ENCODE measurements around the gene PRDM16. TPM values are rescaled to one million over a fixed set of nuclear protein-coding genes. Genes with fewer than 3 reads are reported as not detected.

The PRDM16 gene
- total RNA-seq, 1 experiment from 2014 or later = 0.17 TPM

GRCh38 chr1:3281735-3282134 is 212.7 kb downstream of the PRDM16 start:
- Histone ChIP-seq H3K9ac (ENCODE audit: extremely low read depth, insufficient read length, low read length) (no peak overlapping the region), H3K9me3 (ENCODE audit: control insufficient read depth, low read depth, low read length) (no peaks in the 10 kb centered on the region), H2BK20ac (ENCODE audit: low read depth, low read length, poor library complexity, severe bottlenecking) (no peak overlapping the region), H2BK12ac (ENCODE audit: insufficient read length, low read depth, low read length) (no peak overlapping the region), H4K91ac (ENCODE audit: insufficient read length, low read depth, low read length) (no peak overlapping the region), H4K5ac (ENCODE audit: insufficient read length, low read depth, low read length) (no peak overlapping the region), H3K56ac (ENCODE audit: insufficient read length, low read depth, low read length) (no peak overlapping the region), H3K79me1 (ENCODE audit: insufficient read depth, low read depth, low read length, poor library complexity, severe bottlenecking) (no peaks in the 10 kb centered on the region), H3T11ph (ENCODE audit: low read length) (no peak overlapping the region), H3K4me2 (ENCODE audit: insufficient read depth, insufficient read length, low read length) (no peak overlapping the region), H3K27ac (ENCODE audit: insufficient read length, low read depth, low read length) (no peak overlapping the region), H3K23me2 (ENCODE audit: insufficient read length, low read depth, low read length, poor library complexity, severe bottlenecking) (no peaks in the 10 kb centered on the region), H3K79me2 (ENCODE audit: insufficient read depth, low read length) (no peaks in the 10 kb centered on the region), H3K14ac (ENCODE audit: insufficient read depth, low read length) (no peak overlapping the region), H4K20me1 (ENCODE audit: control insufficient read depth, insufficient read depth, insufficient read length) (no peaks in the 10 kb centered on the region), H2BK15ac (ENCODE audit: low read depth, low read length) (no peak overlapping the region), H2AK5ac (ENCODE audit: insufficient read length, low read length) (no peak overlapping the region), H3K4me1 (ENCODE audit: insufficient read depth, low read length) (no peaks in the 10 kb centered on the region), H3K18ac (ENCODE audit: insufficient read length, low read depth, low read length) (no peak overlapping the region), H2BK120ac (ENCODE audit: low read depth, low read length, poor library complexity, severe bottlenecking) (no peak overlapping the region), H3K4ac (ENCODE audit: low read depth, low read length) (no peak overlapping the region), H3K27me3 (ENCODE audit: insufficient read depth, low read length) (no peaks in the 10 kb centered on the region), H3K23ac (ENCODE audit: insufficient read length, low read depth, low read length) (no peak overlapping the region), H2BK5ac (ENCODE audit: insufficient read length, low read length) (no peak overlapping the region), H2AFZ (ENCODE audit: low read length) (no peak overlapping the region), H4K8ac (replicated peaks; ENCODE audit: insufficient read length, low read depth, low read length) (no peak overlapping the region)
- no peaks in the 10 kb centered on the region for H3K36me3 Mint-ChIP-seq (ENCODE audit: insufficient read depth in 1 of 3, low read depth in 3 of 3)
- no peaks in the 10 kb centered on the region; a peak in 1 of 5 replicates for H3K9me3 Mint-ChIP-seq
- H3K4me3 Mint-ChIP-seq = no peak overlapping the region
- H3K27me3 Mint-ChIP-seq (ENCODE audit: low read depth) = no peaks in the 10 kb centered on the region; the same call in 1 of the 2 replicates
- no peak for TF ChIP-seq CTCF (conservative IDR thresholded peaks at IDR 0.05)
- no CpG with 5 or more reads among the region's 8 CpGs for WGBS (ENCODE audit: extremely low coverage, insufficient read length, low lambda C conversion rate)
- DNase-seq = no peak
- peaks cover 12 to 25% of the 10 kb centered on the region in 2 experiments for H3K4me1 Mint-ChIP-seq
- H3K27ac Mint-ChIP-seq = no peak overlapping the region

Data from H9 (cell line).